D341Med (cell line): ENCODE results near the gene FOXK2.
"Not testable (repeated sequence)": the region's sequence is repeated elsewhere in the genome, so short reads cannot be mapped to it uniquely, and the experiment has no call there.

Experiments used
- DNase-seq: peaks from one replicate; pipeline ENCODE4 v3.0.0; 2012; ENCODE audit warnings: low spot score

Gene FOXK2

GRCh38 chr17:82563745-82564144, 44.2 kb downstream of the FOXK2 start:
- DNase-seq, result not testable (repeated sequence)

DNA sequence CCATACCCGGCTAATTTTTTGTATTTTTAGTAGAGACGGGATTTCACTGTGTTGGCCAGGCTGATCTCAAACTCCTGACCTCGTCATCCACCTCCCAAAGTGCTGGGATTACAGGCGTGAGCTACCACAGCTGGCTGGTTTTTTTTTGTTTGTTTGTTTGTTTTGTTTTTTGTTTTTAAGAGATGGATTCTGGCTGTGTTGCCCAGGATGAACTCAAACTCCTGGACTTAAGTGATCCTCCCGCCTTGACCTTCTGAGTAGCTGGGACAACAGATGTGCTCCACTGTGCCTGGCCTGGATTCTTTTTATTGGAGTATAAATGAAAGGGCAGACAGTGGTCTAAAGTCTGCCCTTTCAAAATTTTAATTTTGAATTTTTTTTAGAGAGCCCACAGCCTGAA, 44.7 kb downstream of the FOXK2 start:
- no peak for DNase-seq

- DNase-seq, result no peak
Measured at GRCh38 chr17:82565551-82565950, 46.0 kb downstream of the FOXK2 start.

GRCh38 chr17:82566129-82566960, 46.8 kb downstream of the FOXK2 start:
- peak; percentile 36 for DNase-seq

- no peak for DNase-seq
Measured at GRCh38 chr17:82567286-82567685, 47.8 kb downstream of the FOXK2 start.

GRCh38 chr17:82568997-82569393, 49.5 kb downstream of the FOXK2 start:
- DNase-seq, result peak; percentile 34

DNA sequence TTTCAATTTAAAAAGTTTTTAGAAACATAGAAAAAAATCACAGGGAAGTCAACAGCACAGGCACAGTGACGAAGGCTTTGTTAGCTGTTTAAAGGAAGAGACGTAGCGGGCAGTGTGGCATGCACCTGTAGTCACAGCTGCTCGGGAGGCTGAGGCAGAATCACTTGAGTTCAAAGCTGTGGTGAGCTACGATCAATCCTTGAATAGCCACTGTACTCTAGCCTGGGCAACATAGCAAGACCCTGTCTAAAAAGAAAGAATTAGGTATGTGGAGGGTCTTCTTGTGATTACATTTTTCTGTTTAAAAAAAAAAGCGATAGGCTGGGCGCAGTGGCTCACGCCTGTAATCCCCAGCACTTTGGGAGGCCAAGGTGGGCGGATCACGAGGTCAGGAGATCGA, 50.1 kb downstream of the FOXK2 start:
- no peak for DNase-seq

GRCh38 chr17:82570277-82570676, 50.7 kb downstream of the FOXK2 start:
- DNase-seq, result no peak

DNA sequence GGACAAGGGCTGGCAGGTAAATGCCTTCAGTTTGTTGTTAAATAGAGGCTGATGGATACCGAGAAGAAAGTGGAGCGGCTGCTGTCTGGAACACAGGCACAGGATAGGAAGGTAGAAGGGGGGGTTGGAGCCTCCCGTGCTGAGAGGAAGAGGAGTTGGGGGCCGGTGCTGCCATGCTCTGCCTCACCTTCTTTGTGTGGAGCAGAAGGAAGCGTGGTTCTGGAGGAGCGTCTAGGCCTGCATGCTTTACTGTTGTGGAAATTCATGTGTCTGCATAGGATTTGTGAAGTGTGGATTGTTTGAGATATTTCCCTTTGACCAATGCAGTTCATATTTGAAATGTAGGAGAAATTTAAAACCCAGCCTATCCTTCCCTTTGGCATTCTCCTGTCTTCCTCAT, 52.3 kb downstream of the FOXK2 start:
- DNase-seq, result no peak

DNA sequence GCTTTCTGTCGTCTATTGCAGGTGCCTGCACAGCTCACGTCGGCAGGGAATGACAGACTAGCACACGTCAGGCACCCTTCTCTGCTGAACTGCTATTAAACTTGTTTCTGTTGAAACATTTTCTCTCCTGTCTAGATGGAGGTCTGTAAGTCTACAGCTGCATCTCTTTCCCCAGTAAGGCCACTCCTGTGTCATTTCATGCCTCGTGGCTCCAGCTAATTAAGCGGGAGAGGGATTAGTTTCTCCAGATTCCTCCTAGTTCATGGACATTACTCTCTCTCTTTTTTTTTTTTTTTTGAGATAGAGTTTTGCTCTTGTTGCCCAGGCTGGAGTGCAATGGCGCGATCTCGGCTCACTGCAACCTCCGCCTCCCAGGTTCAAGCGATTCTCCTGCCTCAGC, 54.5 kb downstream of the FOXK2 start:
- DNase-seq, result peak; percentile 60

DNA sequence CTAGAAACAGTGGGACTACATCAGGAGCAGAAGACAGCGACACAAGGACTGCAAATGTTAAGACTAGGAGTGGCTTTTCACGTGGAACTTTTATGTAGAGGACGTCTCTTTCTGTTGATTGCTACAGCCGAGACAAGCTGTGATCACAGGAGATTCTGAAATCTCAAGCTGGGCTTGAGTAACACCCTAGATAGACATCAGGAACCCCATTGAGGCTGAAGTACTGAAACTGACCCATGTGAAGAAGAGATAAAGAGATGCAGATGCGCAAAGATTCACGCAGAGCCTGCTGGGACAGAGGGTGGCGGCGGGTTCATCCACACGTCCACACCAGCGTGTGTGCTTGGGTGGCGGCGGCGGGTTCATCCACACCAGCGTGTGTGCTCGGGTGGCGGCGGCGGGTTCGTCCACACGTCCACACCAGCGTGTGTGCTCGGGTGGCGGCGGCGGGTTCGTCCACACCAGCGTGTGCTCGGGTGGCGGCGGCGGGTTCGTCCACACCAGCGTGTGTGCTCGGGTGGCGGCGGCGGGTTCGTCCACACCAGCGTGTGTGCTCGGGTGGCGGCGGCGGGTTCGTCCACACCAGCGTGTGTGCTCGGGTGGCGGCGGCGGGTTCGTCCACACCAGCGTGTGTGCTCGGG, 56.2 kb downstream of the FOXK2 start:
- not testable (repeated sequence) for DNase-seq

- peak; percentile 39 for DNase-seq
Measured at GRCh38 chr17:82577300-82577699, 57.8 kb downstream of the FOXK2 start.

- DNase-seq, result not testable (repeated sequence)
Measured at GRCh38 chr17:82579969-82580368, 60.4 kb downstream of the FOXK2 start.

DNA sequence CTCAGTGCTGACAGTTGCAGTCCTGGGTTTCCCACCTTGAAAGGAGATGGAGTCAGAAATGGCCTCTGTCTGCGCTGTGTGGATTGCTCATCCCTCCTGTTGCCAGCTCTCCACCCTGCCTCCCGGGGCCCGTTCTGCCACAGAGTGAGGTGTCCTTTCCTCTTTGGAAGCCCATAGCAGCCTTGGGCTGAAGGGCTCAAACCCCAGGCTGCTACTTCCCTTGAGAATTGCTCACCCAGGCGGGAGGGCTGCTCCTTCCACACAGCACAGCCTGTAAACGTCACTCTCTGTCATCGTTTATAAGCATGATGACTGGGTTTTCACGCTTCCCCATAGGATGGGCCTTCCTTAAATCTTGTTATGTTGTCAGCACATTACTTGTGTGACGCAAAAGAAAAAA, 62.7 kb downstream of the FOXK2 start:
- peak; percentile 51 for DNase-seq

- DNase-seq, result peak; percentile 25
Measured at GRCh38 chr17:82582709-82583108, 63.2 kb downstream of the FOXK2 start.

GRCh38 chr17:82583720-82584234, 64.2 kb downstream of the FOXK2 start:
- DNase-seq, result peak; percentile 43

DNA sequence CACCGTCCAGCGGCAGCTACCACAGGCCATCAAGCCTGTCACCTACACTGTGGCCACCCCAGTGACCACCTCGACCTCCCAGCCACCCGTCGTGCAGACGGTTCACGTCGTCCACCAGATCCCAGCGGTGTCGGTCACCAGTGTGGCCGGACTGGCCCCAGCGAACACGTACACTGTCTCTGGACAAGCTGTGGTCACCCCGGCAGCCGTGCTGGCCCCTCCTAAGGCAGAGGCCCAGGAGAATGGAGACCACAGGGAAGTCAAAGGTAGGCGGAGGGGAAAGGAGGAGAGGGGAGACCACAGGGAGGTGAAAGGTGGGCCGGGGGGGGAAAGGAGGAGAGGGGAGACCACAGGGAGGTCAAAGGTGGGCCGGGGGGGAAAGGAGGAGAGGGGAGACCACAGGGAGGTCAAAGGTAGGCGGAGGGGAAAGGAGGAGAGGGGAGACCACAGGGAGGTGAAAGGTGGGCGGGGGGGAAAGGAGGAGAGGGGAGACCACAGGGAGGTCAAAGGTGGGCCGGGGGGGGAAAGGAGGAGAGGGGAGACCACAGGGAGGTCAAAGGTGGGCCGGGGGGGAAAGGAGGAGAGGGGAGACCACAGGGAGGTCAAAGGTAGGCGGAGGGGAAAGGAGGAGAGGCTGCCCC, 66.5 kb downstream of the FOXK2 start:
- DNase-seq, result peak; percentile 67

GRCh38 chr17:82586576-82587233, 67.2 kb downstream of the FOXK2 start:
- DNase-seq, result peak; percentile 37

DNA sequence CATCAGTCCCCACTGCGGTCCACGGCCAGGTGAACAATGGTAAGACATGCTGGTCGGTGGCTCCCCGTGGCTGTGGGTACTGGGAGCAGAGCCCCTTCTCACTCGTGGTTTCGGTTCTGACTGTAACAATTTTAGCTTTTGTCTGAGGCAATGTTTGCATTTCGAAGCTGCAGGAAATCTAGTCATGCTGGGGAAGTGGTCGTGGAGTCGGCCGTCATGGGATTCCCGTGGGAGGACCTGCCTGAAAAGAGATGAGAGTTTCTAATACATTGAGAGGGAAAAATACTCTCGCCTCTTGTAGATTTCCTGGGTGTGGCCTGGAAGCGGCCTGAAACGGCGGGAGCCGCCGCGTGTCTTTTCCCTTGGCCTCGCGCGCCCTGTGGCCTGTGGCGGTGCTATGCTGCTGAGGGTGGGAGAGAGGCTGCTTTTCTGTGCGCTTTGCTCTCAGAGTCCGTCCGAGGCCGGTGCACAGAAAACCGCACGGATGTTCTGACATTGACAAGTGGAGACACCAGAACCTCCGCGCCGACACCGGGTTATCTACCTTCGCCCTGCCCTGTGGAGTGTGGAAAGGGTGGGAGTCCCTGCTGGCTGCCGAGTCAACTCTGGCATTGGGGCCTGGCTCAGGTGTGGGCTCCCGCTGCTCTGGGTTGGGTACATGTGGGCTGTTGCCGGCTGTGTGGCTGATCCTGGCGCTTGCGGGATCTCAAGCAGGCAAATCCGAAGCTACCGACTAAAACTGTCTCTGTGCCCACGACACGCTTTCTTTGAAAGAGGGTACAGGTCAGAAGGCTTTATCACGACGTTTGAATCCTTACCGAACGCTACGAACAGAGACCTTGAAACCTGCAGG, 67.9 kb downstream of the FOXK2 start:
- DNase-seq, result peak; percentile 51

DNA sequence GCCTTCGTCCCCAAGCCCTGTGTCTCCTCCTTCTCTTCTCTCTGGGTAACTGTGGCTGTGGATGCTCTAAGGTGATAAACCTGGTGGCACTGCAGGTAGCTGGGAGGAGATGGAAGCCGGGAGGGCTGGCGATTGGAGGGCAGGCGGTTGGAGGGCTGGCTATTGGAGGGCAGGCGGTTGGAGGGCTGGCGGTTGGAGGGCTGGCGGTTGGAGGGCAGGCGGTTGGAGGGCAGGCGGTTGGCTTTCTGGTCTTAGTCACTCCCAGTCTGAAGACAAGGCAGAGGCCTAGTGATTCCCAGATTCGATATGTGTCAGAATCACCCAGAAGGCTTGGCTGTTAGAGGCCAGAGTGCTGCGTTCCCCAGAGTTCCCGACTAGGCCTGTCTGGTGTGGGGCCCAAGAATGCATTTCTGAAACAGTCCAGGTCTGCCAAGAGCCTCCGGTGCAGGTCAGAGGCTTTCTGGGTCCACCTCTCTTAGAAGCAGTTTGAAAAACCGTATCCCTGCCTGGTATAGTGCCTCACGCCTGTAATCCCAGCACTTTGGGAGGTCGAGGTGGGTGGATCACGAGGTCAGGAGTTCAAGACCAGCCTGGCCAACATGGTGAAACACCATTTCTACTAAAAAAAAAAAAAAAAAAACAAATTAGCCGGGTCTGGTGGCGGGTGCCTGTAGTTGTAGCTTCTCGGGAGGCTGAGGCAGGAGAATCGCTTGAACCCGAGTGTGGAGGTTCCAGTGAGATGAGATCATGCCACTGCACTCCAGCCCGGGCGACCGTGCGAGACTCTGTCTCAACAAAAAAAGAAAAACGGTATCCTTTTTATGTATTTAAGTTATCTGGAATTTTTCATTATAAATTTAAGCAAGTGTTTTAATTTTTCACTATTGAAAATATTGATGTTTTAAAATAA, 69.0 kb downstream of the FOXK2 start:
- DNase-seq, result no peak
